Ishikawa (cell line): Measurements from ENCODE around the gene ACO2.

Experiments
- CEBPB ChIP-seq: IDR thresholded peaks from 2 replicates; pipeline ENCODE4 v1.6.1; 2012
- CREB1 ChIP-seq: IDR thresholded peaks from 2 replicates; pipeline ENCODE4 v1.6.1; 2012; ENCODE audit warnings: low read depth
- EGR1 ChIP-seq: IDR thresholded peaks from 2 replicates; pipeline ENCODE4 v1.6.1; 2012
- EP300 ChIP-seq: IDR thresholded peaks from 2 replicates; pipeline ENCODE4 v1.6.1; 2012; ENCODE audit warnings: borderline replicate concordance
- FOXM1 ChIP-seq: IDR thresholded peaks from 2 replicates; pipeline ENCODE4 v1.6.1; 2012; ENCODE audit warnings: low read depth, borderline replicate concordance
- MAX ChIP-seq: IDR thresholded peaks from 2 replicates; pipeline ENCODE4 v1.6.1; 2012
- NFIC ChIP-seq: IDR thresholded peaks from 2 replicates; pipeline ENCODE4 v1.6.1; 2012
- RAD21 ChIP-seq: IDR thresholded peaks from 2 replicates; pipeline ENCODE4 v1.6.1; 2012; ENCODE audit warnings: low read depth
- REST ChIP-seq: IDR thresholded peaks from 2 replicates; pipeline ENCODE4 v1.6.1; 2012; ENCODE audit warnings: low read depth, mild to moderate bottlenecking
- TAF1 ChIP-seq: IDR thresholded peaks from 2 replicates; pipeline ENCODE4 v1.6.1; 2012; ENCODE audit warnings: low read depth, mild to moderate bottlenecking
- TCF12 ChIP-seq: IDR thresholded peaks from 2 replicates; pipeline ENCODE4 v1.6.1; 2012; ENCODE audit warnings: low read depth
- TEAD4 ChIP-seq: IDR thresholded peaks from 2 replicates; pipeline ENCODE4 v1.6.1; 2012
- USF1 ChIP-seq: IDR thresholded peaks from 2 replicates; pipeline ENCODE4 v1.6.1; 2012
- YY1 ChIP-seq: IDR thresholded peaks from 2 replicates; pipeline ENCODE4 v1.6.1; 2012; ENCODE audit warnings: low read depth

GRCh38 chr22:41437198-41437597 is 31.7 kb upstream of the ACO2 start:
- TF ChIP-seq USF1 = no peak
- no peak for TF ChIP-seq EGR1
- no peak for TF ChIP-seq TAF1
- no peak for TF ChIP-seq CREB1
- no peak for TF ChIP-seq MAX
- no peak for TF ChIP-seq TCF12
- no peak for TF ChIP-seq RAD21
- TF ChIP-seq REST = no peak
- TF ChIP-seq EP300 = no peak
- TF ChIP-seq NFIC = no peak
- TF ChIP-seq YY1 = no peak
- TF ChIP-seq TEAD4 = no peak
- TF ChIP-seq FOXM1 = no peak
- TF ChIP-seq CEBPB = no peak
